ENCODE results near the gene SFXN2. TPM values are rescaled to one million over a fixed set of nuclear protein-coding genes. Genes with fewer than 3 reads are reported as not detected.

The SFXN2 gene
- polyA plus RNA-seq, 1 of the 3 experiments (the other 2 are of a cell fraction) = 10.2 TPM

DNA sequence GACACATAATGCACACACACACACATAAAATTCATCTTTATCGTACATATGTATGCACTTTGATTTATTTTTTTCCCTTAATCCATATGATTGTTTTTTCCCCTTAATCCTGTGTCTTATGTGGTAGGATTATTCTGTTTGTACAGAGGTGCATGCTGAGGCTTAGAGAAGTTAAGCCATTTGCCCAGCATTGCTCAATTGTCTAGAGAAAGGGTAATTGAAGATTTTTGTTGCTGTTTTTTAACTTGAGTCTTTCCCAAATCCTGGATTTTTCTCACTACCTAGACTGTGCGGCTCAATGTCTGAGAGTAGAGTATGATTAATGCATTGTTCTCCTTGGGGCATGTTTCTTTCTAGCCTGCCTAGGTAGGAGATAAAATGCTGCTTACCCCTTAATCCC lies 64.3 kb downstream of the SFXN2 start:
- ChIA-PET CTCF (no interaction called here), POLR2A (no interaction called here)
- Histone ChIP-seq H3F3A (replicated peaks; ENCODE audit: insufficient read depth) (peaks cover 7% of the 10 kb centered on the region), H3K9me3 (no peaks in the 10 kb centered on the region), H3K79me2 (ENCODE audit: insufficient read depth) (peaks cover 65% of the 10 kb centered on the region), H3K4me1 (ENCODE audit: control insufficient read depth in 1 of 2, insufficient read depth in 2 of 2, low read depth in 1 of 2, low read length in 1 of 2) (peaks cover 42 to 61% of the 10 kb centered on the region in 2 experiments), H3K4me3 (ENCODE audit: low read depth in 2 of 2, low read length in 1 of 2) (no peak overlapping the region), H3K27me3 (ENCODE audit: insufficient read depth) (no peaks in the 10 kb centered on the region), H3K9me2 (no peaks in the 10 kb centered on the region), H2AFZ (ENCODE audit: low read depth) (no peak overlapping the region), H4K20me1 (ENCODE audit: insufficient read depth) (peaks cover 27% of the 10 kb centered on the region), H3K4me2 (no peak overlapping the region), H3K27ac (ENCODE audit: low read depth in 2 of 2, low read length in 1 of 2) (no peak overlapping the region), H3K36me3 (replicated peaks in 1 of 2; ENCODE audit: control insufficient read depth in 1 of 2, insufficient read depth in 2 of 2, low read length in 1 of 2) (no peaks in the 10 kb centered on the region), H3K9ac (no peak overlapping the region)
- TF ChIP-seq SMC3 (IDR thresholded peaks at IDR 0.05; ENCODE audit: low read depth, low read length) = no peak
- TF ChIP-seq, protein P1, sequence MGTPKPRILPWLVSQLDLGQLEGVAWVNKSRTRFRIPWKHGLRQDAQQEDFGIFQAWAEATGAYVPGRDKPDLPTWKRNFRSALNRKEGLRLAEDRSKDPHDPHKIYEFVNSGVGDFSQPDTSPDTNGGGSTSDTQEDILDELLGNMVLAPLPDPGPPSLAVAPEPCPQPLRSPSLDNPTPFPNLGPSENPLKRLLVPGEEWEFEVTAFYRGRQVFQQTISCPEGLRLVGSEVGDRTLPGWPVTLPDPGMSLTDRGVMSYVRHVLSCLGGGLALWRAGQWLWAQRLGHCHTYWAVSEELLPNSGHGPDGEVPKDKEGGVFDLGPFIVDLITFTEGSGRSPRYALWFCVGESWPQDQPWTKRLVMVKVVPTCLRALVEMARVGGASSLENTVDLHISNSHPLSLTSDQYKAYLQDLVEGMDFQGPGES (IDR thresholded peaks at IDR 0.05; ENCODE audit: low read depth, low read length) = no peak
- no peak for TF ChIP-seq TCF12 (IDR thresholded peaks at IDR 0.05)
- TF ChIP-seq JUND (IDR thresholded peaks at IDR 0.05) = no peak
- TF ChIP-seq, protein P2, sequence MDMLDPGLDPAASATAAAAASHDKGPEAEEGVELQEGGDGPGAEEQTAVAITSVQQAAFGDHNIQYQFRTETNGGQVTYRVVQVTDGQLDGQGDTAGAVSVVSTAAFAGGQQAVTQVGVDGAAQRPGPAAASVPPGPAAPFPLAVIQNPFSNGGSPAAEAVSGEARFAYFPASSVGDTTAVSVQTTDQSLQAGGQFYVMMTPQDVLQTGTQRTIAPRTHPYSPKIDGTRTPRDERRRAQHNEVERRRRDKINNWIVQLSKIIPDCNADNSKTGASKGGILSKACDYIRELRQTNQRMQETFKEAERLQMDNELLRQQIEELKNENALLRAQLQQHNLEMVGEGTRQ (IDR thresholded peaks at IDR 0.05; ENCODE audit: borderline replicate concordance, low read depth, low read length) = no peak
- TF ChIP-seq YY1 (IDR thresholded peaks at IDR 0.05; ENCODE audit: low read depth) = no peak
- TF ChIP-seq, protein P3, sequence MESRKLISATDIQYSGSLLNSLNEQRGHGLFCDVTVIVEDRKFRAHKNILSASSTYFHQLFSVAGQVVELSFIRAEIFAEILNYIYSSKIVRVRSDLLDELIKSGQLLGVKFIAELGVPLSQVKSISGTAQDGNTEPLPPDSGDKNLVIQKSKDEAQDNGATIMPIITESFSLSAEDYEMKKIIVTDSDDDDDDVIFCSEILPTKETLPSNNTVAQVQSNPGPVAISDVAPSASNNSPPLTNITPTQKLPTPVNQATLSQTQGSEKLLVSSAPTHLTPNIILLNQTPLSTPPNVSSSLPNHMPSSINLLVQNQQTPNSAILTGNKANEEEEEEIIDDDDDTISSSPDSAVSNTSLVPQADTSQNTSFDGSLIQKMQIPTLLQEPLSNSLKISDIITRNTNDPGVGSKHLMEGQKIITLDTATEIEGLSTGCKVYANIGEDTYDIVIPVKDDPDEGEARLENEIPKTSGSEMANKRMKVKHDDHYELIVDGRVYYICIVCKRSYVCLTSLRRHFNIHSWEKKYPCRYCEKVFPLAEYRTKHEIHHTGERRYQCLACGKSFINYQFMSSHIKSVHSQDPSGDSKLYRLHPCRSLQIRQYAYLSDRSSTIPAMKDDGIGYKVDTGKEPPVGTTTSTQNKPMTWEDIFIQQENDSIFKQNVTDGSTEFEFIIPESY (IDR thresholded peaks at IDR 0.05; ENCODE audit: borderline replicate concordance, low read depth) = no peak
- no peak for TF ChIP-seq MEF2A (IDR thresholded peaks at IDR 0.05; ENCODE audit: borderline replicate concordance, low read depth)
- TF ChIP-seq, protein P4, sequence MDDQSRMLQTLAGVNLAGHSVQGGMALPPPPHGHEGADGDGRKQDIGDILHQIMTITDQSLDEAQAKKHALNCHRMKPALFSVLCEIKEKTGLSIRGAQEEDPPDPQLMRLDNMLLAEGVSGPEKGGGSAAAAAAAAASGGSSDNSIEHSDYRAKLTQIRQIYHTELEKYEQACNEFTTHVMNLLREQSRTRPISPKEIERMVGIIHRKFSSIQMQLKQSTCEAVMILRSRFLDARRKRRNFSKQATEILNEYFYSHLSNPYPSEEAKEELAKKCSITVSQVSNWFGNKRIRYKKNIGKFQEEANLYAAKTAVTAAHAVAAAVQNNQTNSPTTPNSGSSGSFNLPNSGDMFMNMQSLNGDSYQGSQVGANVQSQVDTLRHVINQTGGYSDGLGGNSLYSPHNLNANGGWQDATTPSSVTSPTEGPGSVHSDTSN (IDR thresholded peaks at IDR 0.05) = no peak
- no peak for TF ChIP-seq CHD2 (IDR thresholded peaks at IDR 0.05; ENCODE audit: low read length, partially characterized antibody)
- TF ChIP-seq MXI1 (IDR thresholded peaks at IDR 0.05; ENCODE audit: low read depth, low read length) = no peak
- TF ChIP-seq FOXJ3 (CRISPR knock-in tag; IDR thresholded peaks at IDR 0.05) = no peak
- TF ChIP-seq NRF1 (IDR thresholded peaks at IDR 0.05; ENCODE audit: low read depth, low read length) = no peak
- no peak for TF ChIP-seq ELF1 (IDR thresholded peaks at IDR 0.05)
- TF ChIP-seq, protein P5, sequence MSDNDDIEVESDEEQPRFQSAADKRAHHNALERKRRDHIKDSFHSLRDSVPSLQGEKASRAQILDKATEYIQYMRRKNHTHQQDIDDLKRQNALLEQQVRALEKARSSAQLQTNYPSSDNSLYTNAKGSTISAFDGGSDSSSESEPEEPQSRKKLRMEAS (IDR thresholded peaks at IDR 0.05; ENCODE audit: low read depth) = no peak
- DNase-seq = no peak
- WGBS (ENCODE audit: low lambda C conversion rate) = 89% methylated on average over 2 of the region's 2 CpGs
